C4-2B (cell line): ENCODE results near the gene TANC1.

Experiments
- CTCF ChIP-seq: fragments of 450-650 bp; conservative IDR thresholded peaks from 2 replicates; pipeline ENCODE4 v1.5.1; 2017; ENCODE audit warnings: mild to moderate bottlenecking
- ZFX ChIP-seq: fragments of 450-650 bp; IDR thresholded peaks from 2 replicates; pipeline ENCODE4 v1.6.1; 2017

- TF ChIP-seq CTCF = no peak
- TF ChIP-seq ZFX = no peak
Measured at GRCh38 chr2:159160954-159161353, 192.5 kb downstream of the TANC1 start.
